Caco-2 (cell line): ENCODE measurements around the gene KLK11. TPM values are rescaled to one million over a fixed set of nuclear protein-coding genes. Genes with fewer than 3 reads are reported as not detected.

Source experiments
- BruUV-seq: library from RNA; stranded (reverse); fragments of 400-500 nt; replicated peaks from 2 replicates; lab custom pipeline; 2021; lab: Mats Ljungman, UMichigan
- CTCF ChIA-PET: fragments of 300-600 bp; sonication (Branson Sonifier 250); formaldehyde crosslinking; loops from one replicate; lab custom pipeline; 2022; ENCODE audit warnings: antibody characterized with exemption; lab: Charles Lee
- POLR2A ChIA-PET: fragments of 300-600 bp; sonication (Branson Sonifier 250); formaldehyde crosslinking; loops from one replicate; lab custom pipeline; 2022; ENCODE audit warnings: antibody characterized with exemption; lab: Charles Lee
- DNase-seq, 2 experiments: peaks; one replicate each; pipeline versions ENCODE4 v3.0.0 to v3.0.0-alpha.2; 2020 to 2022
- H3K27me3 ChIP-seq: replicated peaks from 2 replicates; pipeline ENCODE4 v1.6.0; 2011; ENCODE audit warnings: low read length; ENCODE audit not compliant: control insufficient read depth, insufficient read depth
- H3K36me3 ChIP-seq: 2 replicates; pipeline ENCODE4 v1.5.1; 2011; ENCODE audit warnings: low read length; ENCODE audit not compliant: control insufficient read depth, insufficient read depth
- H3K4me1 ChIP-seq: fragments of 250-450 bp; sonication (Bioruptor Pico); 2 replicates; pipeline ENCODE4 v1.5.1; 2020; ENCODE audit warnings: mild to moderate bottlenecking
- H3K4me3 ChIP-seq: 2 replicates; pipeline ENCODE4 v1.5.1; 2011; ENCODE audit warnings: low read depth, mild to moderate bottlenecking, control low read depth, low read length
- H3K9me3 ChIP-seq: fragments of 250-450 bp; sonication (Bioruptor Pico); 2 replicates; pipeline ENCODE4 v1.5.1; 2020; ENCODE audit warnings: mild to moderate bottlenecking, moderate library complexity
- H3K27ac Mint-ChIP-seq: one replicate; pipeline ENCODE4 v1.8.0; 2022; ENCODE audit warnings: mixed read lengths; ENCODE audit not compliant: unreplicated experiment
- H3K27me3 Mint-ChIP-seq: one replicate; pipeline ENCODE4 v1.8.0; 2022; ENCODE audit warnings: mixed read lengths; ENCODE audit not compliant: insufficient read depth, unreplicated experiment
- H3K36me3 Mint-ChIP-seq: one replicate; pipeline ENCODE4 v1.8.0; 2022; ENCODE audit warnings: mild to moderate bottlenecking, mixed read lengths; ENCODE audit not compliant: insufficient read depth, unreplicated experiment
- H3K4me1 Mint-ChIP-seq: one replicate; pipeline ENCODE4 v1.8.0; 2022; ENCODE audit warnings: low read depth, mixed read lengths; ENCODE audit not compliant: unreplicated experiment
- H3K4me3 Mint-ChIP-seq: one replicate; pipeline ENCODE4 v1.8.0; 2022; ENCODE audit warnings: mild to moderate bottlenecking, moderate library complexity, mixed read lengths; ENCODE audit not compliant: unreplicated experiment
- H3K9me3 Mint-ChIP-seq: one replicate; pipeline ENCODE4 v1.8.0; 2022; ENCODE audit warnings: mixed read lengths; ENCODE audit not compliant: unreplicated experiment
- intact Hi-C: fragments of 100-400 bp; cut with micrococcal nuclease; formaldehyde crosslinking; loops from one replicate; pipeline ENCODE4 v1.10.0; 2022; ENCODE audit not compliant: unreplicated experiment
- total RNA-seq: library from RNA; stranded (reverse); gene quantifications from 2 replicates; pipeline ENCODE4 v1.2.3, GENCODE V29; 2022
- TF ChIP-seq, protein P1 (sequence below), 2 experiments: fragments of 200-600 bp in 1 of 2; IDR thresholded peaks; 1 replicate in 1 of 2; 2 replicates in 1 of 2; pipeline versions ENCODE4 v1.5.1 to v1.8.0; 2011 to 2022; ENCODE audit warnings: antibody characterized with exemption in 1 of 2, control low read depth in 1 of 2, inconsistent platforms in 1 of 2, low read depth in 1 of 2, low read length in 1 of 2, mild to moderate bottlenecking in 1 of 2, moderate library complexity in 1 of 2; ENCODE audit not compliant: insufficient read depth in 1 of 2, severe bottlenecking in 1 of 2, unreplicated experiment in 1 of 2

Gene KLK11
- total RNA-seq, 1 experiment from 2014 or later, result not detected

DNA sequence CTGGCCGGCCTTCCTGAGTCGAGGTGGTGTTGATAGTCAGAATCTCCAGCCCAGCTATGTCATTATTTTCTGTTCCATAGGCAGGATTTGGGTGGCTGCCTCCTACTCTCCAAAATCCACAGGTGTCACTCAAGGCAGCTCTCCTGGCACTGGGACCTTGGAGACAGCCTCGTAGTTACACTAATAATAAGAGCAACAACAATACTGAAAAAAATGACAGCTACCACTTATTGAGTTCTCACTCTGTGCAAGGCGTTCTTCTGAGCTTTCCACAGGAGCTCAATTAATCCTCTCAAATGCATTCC lies 20.6 kb upstream of the KLK11 start:
- CTCF ChIA-PET, result interaction anchor here (0.6 kb wide), 1 partner anchor 28 kb away, joined by 3 read pairs; no protein-coding TSS in a partner anchor
- H3K4me1 Mint-ChIP-seq, result no peaks in the 10 kb centered on the region
- TF ChIP-seq, protein P1, sequence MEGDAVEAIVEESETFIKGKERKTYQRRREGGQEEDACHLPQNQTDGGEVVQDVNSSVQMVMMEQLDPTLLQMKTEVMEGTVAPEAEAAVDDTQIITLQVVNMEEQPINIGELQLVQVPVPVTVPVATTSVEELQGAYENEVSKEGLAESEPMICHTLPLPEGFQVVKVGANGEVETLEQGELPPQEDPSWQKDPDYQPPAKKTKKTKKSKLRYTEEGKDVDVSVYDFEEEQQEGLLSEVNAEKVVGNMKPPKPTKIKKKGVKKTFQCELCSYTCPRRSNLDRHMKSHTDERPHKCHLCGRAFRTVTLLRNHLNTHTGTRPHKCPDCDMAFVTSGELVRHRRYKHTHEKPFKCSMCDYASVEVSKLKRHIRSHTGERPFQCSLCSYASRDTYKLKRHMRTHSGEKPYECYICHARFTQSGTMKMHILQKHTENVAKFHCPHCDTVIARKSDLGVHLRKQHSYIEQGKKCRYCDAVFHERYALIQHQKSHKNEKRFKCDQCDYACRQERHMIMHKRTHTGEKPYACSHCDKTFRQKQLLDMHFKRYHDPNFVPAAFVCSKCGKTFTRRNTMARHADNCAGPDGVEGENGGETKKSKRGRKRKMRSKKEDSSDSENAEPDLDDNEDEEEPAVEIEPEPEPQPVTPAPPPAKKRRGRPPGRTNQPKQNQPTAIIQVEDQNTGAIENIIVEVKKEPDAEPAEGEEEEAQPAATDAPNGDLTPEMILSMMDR (IDR thresholded peaks at IDR 0.05; ENCODE audit: insufficient read depth in 1 of 2, low read depth in 1 of 2, low read length in 1 of 2, severe bottlenecking in 1 of 2, unreplicated experiment in 1 of 2), result no peak
- no peak for DNase-seq
- no peak overlapping the region for H3K27ac Mint-ChIP-seq
- no peaks in the 10 kb centered on the region for H3K27me3 ChIP-seq
- POLR2A ChIA-PET, result no interaction called here
- intact Hi-C loops, result no loop called here
- no peaks in the 10 kb centered on the region for H3K9me3 Mint-ChIP-seq
- H3K4me3 Mint-ChIP-seq, result no peak overlapping the region
- H3K36me3 Mint-ChIP-seq, result no peaks in the 10 kb centered on the region
- H3K4me3 ChIP-seq, result no peak overlapping the region
- no peaks in the 10 kb centered on the region for H3K9me3 ChIP-seq
- H3K4me1 ChIP-seq, result no peaks in the 10 kb centered on the region
- H3K27me3 Mint-ChIP-seq, result peaks cover 13% of the 10 kb centered on the region
- BruUV-seq, result no TSS peak
- no peaks in the 10 kb centered on the region for H3K36me3 ChIP-seq

DNA sequence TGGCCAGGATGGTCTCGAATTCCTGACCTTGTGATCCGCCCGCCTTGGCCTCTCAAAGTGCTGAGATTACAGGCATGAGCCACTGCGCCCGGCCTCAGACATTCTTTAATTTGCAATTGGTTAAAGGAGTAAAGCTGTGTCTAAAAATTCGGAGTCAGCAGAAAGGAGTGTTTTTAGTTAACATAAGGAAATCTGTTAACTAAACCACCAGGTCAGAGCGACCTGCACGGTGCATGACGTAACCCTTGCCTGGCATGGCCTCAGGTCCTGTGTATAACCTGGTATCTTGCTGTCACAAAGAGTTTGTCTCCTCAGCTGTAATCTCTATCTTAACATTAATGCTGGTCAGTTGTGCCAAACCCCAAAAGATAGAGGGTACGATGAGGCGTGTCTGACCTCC lies 17.9 kb upstream of the KLK11 start:
- no peak overlapping the region for H3K4me3 ChIP-seq
- H3K4me1 ChIP-seq, result no peaks in the 10 kb centered on the region
- no TSS peak for BruUV-seq
- no peak for DNase-seq
- H3K4me1 Mint-ChIP-seq, result no peaks in the 10 kb centered on the region
- H3K9me3 ChIP-seq, result no peaks in the 10 kb centered on the region
- H3K36me3 Mint-ChIP-seq, result no peaks in the 10 kb centered on the region
- H3K9me3 Mint-ChIP-seq, result no peaks in the 10 kb centered on the region
- H3K27me3 ChIP-seq, result no peaks in the 10 kb centered on the region
- H3K4me3 Mint-ChIP-seq, result no peak overlapping the region
- intact Hi-C loops, result no loop called here
- ChIA-PET CTCF (no interaction called here), POLR2A (no interaction called here)
- TF ChIP-seq, protein P1 (IDR thresholded peaks at IDR 0.05; ENCODE audit: insufficient read depth in 1 of 2, low read depth in 1 of 2, low read length in 1 of 2, severe bottlenecking in 1 of 2, unreplicated experiment in 1 of 2), result no peak
- no peaks in the 10 kb centered on the region for H3K36me3 ChIP-seq
- peaks cover 13% of the 10 kb centered on the region for H3K27me3 Mint-ChIP-seq
- H3K27ac Mint-ChIP-seq, result no peak overlapping the region

DNA sequence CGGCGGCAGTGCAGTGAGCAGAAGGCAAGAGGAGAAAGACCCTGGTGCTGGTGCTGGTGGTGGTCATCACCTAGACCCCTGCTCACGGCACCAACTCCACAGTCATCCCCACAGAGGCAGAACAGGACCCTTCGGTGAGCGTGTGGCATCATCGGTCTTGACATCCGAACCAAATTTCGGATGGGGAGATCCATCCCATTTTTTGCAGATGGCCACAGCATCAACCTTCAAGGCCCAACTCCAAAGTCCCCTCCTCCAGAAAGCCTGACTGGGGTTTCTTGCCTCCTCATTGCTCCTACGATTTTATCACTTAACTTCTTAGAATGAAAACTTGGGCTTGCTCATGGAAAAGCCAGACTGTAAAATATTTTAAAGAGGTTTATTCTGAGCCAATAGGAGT lies 17.1 kb upstream of the KLK11 start:
- H3K4me1 ChIP-seq, result no peaks in the 10 kb centered on the region
- no peaks in the 10 kb centered on the region for H3K36me3 ChIP-seq
- Mint-ChIP-seq H3K4me3 (no peak overlapping the region), H3K9me3 (no peaks in the 10 kb centered on the region), H3K27ac (no peak overlapping the region), H3K36me3 (no peaks in the 10 kb centered on the region), H3K27me3 (peaks cover 13% of the 10 kb centered on the region), H3K4me1 (no peaks in the 10 kb centered on the region)
- CTCF ChIA-PET, result interaction anchor here (0.8 kb wide), 1 partner anchor 23 kb away, joined by 4 read pairs; no protein-coding TSS in a partner anchor
- H3K27me3 ChIP-seq, result no peaks in the 10 kb centered on the region
- no TSS peak for BruUV-seq
- no peak for DNase-seq
- TF ChIP-seq, protein P1 (IDR thresholded peaks at IDR 0.05; ENCODE audit: insufficient read depth in 1 of 2, low read depth in 1 of 2, low read length in 1 of 2, severe bottlenecking in 1 of 2, unreplicated experiment in 1 of 2), result no peak
- H3K9me3 ChIP-seq, result no peaks in the 10 kb centered on the region
- no peak overlapping the region for H3K4me3 ChIP-seq
- POLR2A ChIA-PET, result no interaction called here
- intact Hi-C loops, result no loop called here
